ENCODE measurements around the gene SSC5D. TPM values are rescaled to one million over a fixed set of nuclear protein-coding genes. Genes with fewer than 3 reads are reported as not detected.

Gene SSC5D
- total and polyA plus RNA-seq, 4 donors, result 0.08 to 1.0 (median 0.51) TPM

DNA sequence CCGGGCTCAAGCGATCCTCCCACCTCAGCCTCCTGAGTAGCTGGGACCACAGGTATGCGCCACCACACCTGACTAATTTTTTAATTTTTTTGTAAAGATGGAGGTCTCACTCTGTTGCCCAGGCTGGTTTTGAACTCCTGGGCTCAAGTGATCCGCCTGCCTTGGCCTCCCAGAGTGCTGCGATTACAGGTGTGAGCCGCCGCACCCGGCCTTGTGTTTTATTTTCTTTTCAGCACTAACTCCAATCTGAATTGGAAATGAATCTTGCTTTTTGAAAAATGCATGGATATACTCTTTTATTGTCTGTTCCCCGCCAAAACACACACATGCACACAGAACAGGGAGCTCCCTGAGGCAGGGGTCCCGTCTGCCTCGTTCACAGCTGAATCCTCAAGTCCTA lies 25.5 kb upstream of the SSC5D start (continued):
- TF ChIP-seq, protein P1, sequence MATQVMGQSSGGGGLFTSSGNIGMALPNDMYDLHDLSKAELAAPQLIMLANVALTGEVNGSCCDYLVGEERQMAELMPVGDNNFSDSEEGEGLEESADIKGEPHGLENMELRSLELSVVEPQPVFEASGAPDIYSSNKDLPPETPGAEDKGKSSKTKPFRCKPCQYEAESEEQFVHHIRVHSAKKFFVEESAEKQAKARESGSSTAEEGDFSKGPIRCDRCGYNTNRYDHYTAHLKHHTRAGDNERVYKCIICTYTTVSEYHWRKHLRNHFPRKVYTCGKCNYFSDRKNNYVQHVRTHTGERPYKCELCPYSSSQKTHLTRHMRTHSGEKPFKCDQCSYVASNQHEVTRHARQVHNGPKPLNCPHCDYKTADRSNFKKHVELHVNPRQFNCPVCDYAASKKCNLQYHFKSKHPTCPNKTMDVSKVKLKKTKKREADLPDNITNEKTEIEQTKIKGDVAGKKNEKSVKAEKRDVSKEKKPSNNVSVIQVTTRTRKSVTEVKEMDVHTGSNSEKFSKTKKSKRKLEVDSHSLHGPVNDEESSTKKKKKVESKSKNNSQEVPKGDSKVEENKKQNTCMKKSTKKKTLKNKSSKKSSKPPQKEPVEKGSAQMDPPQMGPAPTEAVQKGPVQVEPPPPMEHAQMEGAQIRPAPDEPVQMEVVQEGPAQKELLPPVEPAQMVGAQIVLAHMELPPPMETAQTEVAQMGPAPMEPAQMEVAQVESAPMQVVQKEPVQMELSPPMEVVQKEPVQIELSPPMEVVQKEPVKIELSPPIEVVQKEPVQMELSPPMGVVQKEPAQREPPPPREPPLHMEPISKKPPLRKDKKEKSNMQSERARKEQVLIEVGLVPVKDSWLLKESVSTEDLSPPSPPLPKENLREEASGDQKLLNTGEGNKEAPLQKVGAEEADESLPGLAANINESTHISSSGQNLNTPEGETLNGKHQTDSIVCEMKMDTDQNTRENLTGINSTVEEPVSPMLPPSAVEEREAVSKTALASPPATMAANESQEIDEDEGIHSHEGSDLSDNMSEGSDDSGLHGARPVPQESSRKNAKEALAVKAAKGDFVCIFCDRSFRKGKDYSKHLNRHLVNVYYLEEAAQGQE (IDR thresholded peaks at IDR 0.05), result no peak
- no peak for TF ChIP-seq TAF1 (conservative IDR thresholded peaks at IDR 0.05)

DNA sequence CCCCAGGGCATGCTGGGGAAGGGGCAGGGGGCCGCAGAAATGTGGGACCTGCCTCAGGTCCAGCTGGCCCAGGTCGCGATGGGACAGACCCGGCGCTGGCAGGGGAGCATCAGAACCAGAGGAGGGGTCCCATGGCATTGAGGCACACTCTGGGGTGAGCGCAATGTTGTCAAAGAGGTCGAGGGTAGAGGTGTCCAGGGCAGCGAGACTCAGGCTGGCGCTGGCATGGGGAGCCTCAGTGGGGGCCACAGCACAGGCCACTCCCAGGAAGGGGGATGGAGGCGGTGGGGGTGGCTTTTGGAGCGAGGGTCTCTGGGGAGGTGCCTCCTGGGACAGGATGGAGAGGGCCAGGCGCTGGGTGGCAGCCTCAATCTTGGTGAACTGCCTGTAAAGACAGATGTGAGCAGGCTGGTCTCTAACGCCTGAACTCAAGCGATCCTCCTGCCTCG lies 24.6 kb upstream of the SSC5D start:
- Histone ChIP-seq H3K4me1 (ENCODE audit: control insufficient read depth in 4 of 4, insufficient read depth in 4 of 4, low read length in 3 of 4) (peaks cover 18 to 45% (median 35%) of the 10 kb centered on the region in 4 donors), H3K9ac (ENCODE audit: low read depth in 1 of 2, low read length in 2 of 2) (no peak overlapping the region), H3K27ac (ENCODE audit: low read depth in 1 of 2, low read length in 2 of 2) (no peak overlapping the region), H3K4me3 (ENCODE audit: low read depth in 1 of 3, low read length in 3 of 3) (no peak overlapping the region), H3K36me3 (ENCODE audit: control insufficient read depth in 4 of 4, insufficient read depth in 3 of 4, low read depth in 1 of 4, low read length in 3 of 4) (no peaks in the 10 kb centered on the region), H3K9me3 (ENCODE audit: control insufficient read depth in 4 of 4, low read length in 3 of 4) (no peaks in the 10 kb centered on the region), H3K27me3 (ENCODE audit: control insufficient read depth in 4 of 4, insufficient read depth in 4 of 4, low read length in 3 of 4) (no peaks in the 10 kb centered on the region)
- 88% methylated on average over 15 of the region's 15 CpGs for WGBS
- no peak for TF ChIP-seq SP1 (IDR thresholded peaks at IDR 0.05)
- TF ChIP-seq, protein P1 (IDR thresholded peaks at IDR 0.05), result no peak
- TF ChIP-seq HNF4G (IDR thresholded peaks at IDR 0.05), result no peak
- TF ChIP-seq, protein P2, sequence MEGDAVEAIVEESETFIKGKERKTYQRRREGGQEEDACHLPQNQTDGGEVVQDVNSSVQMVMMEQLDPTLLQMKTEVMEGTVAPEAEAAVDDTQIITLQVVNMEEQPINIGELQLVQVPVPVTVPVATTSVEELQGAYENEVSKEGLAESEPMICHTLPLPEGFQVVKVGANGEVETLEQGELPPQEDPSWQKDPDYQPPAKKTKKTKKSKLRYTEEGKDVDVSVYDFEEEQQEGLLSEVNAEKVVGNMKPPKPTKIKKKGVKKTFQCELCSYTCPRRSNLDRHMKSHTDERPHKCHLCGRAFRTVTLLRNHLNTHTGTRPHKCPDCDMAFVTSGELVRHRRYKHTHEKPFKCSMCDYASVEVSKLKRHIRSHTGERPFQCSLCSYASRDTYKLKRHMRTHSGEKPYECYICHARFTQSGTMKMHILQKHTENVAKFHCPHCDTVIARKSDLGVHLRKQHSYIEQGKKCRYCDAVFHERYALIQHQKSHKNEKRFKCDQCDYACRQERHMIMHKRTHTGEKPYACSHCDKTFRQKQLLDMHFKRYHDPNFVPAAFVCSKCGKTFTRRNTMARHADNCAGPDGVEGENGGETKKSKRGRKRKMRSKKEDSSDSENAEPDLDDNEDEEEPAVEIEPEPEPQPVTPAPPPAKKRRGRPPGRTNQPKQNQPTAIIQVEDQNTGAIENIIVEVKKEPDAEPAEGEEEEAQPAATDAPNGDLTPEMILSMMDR (IDR thresholded peaks at IDR 0.05; ENCODE audit: low read depth, low read length, missing input control), result no peak
- TF ChIP-seq GABPA (IDR thresholded peaks at IDR 0.05 in 1 of 2, conservative IDR thresholded peaks at IDR 0.05 in 1 of 2), result no peak
- DNase-seq (ENCODE audit: low spot score), result no peak

DNA sequence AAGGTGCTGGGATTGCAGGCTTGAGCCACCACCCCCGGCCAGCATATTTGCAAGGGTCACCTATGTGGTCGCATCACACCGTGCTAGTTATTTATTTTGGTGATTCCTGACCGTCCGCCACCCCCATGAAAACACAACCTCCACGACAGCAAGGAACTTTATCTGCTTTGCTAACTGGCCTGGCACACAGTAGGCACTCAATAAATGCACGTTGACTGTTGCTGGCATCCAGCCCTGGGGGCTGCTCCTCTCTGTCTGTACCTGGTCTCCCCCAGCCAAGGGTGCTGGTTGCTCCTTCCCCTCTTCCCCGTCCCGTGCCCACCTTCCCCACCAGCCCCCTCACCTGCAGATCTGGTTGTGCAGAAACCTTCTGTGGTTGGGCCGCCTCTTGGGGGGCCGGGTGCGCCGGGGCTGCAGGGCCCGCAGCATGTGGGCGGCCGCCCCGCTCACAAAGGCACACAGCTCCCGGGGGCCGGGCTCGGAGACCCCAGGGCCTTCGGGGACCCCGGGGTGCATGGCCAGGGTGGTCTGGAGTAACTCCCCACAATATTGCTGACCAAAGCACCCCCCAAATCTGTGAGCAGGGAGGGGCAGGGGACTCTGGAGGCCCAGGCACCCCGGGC lies 24.1 kb upstream of the SSC5D start:
- Histone ChIP-seq H3K4me3 (ENCODE audit: low read depth in 1 of 3, low read length in 3 of 3) (no peak overlapping the region), H3K9ac (ENCODE audit: low read depth in 1 of 2, low read length in 2 of 2) (no peak overlapping the region), H3K36me3 (ENCODE audit: control insufficient read depth in 4 of 4, insufficient read depth in 3 of 4, low read depth in 1 of 4, low read length in 3 of 4) (no peaks in the 10 kb centered on the region), H3K9me3 (ENCODE audit: control insufficient read depth in 4 of 4, low read length in 3 of 4) (no peaks in the 10 kb centered on the region), H3K27me3 (ENCODE audit: control insufficient read depth in 4 of 4, insufficient read depth in 4 of 4, low read length in 3 of 4) (no peaks in the 10 kb centered on the region), H3K4me1 (ENCODE audit: control insufficient read depth in 4 of 4, insufficient read depth in 4 of 4, low read length in 3 of 4) (peaks cover 14 to 45% (median 34%) of the 10 kb centered on the region in 4 donors), H3K27ac (ENCODE audit: low read depth in 1 of 2, low read length in 2 of 2) (no peak overlapping the region)
- no peak for DNase-seq (ENCODE audit: low spot score)
- WGBS, result 84% methylated on average over 23 of the region's 23 CpGs
- TF ChIP-seq, protein P3, sequence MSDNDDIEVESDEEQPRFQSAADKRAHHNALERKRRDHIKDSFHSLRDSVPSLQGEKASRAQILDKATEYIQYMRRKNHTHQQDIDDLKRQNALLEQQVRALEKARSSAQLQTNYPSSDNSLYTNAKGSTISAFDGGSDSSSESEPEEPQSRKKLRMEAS (IDR thresholded peaks at IDR 0.05), result no peak
- TF ChIP-seq HNF4G (IDR thresholded peaks at IDR 0.05), result no peak
- no peak for TF ChIP-seq TAF1 (conservative IDR thresholded peaks at IDR 0.05)
- TF ChIP-seq RXRA (IDR thresholded peaks at IDR 0.05), result no peak
- TF ChIP-seq NR2F2 (IDR thresholded peaks at IDR 0.05), result no peak
- no peak for TF ChIP-seq RAD21 (IDR thresholded peaks at IDR 0.05)
- no peak for TF ChIP-seq FOXA2 (IDR thresholded peaks at IDR 0.05)
- no peak for TF ChIP-seq YY1 (IDR thresholded peaks at IDR 0.05)
- TF ChIP-seq SP1 (IDR thresholded peaks at IDR 0.05), result no peak
- TF ChIP-seq FOXA1 (IDR thresholded peaks at IDR 0.05), result no peak
- TF ChIP-seq GABPA (IDR thresholded peaks at IDR 0.05 in 1 of 2, conservative IDR thresholded peaks at IDR 0.05 in 1 of 2), result no peak
- TF ChIP-seq HNF4A (conservative IDR thresholded peaks at IDR 0.05), result no peak
- no peak for TF ChIP-seq EGR1 (IDR thresholded peaks at IDR 0.05; ENCODE audit: low read depth in 2 of 2)
- TF ChIP-seq, protein P4, sequence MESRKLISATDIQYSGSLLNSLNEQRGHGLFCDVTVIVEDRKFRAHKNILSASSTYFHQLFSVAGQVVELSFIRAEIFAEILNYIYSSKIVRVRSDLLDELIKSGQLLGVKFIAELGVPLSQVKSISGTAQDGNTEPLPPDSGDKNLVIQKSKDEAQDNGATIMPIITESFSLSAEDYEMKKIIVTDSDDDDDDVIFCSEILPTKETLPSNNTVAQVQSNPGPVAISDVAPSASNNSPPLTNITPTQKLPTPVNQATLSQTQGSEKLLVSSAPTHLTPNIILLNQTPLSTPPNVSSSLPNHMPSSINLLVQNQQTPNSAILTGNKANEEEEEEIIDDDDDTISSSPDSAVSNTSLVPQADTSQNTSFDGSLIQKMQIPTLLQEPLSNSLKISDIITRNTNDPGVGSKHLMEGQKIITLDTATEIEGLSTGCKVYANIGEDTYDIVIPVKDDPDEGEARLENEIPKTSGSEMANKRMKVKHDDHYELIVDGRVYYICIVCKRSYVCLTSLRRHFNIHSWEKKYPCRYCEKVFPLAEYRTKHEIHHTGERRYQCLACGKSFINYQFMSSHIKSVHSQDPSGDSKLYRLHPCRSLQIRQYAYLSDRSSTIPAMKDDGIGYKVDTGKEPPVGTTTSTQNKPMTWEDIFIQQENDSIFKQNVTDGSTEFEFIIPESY (IDR thresholded peaks at IDR 0.05), result no peak

Data from liver (tissue), 9 donors.